CD4-positive, alpha-beta T cell treated with Interleukin-6 at 100 ng/mL for 8 hours (primary cell): ENCODE measurements around the gene CD68.
A peak's percentile ranks its signal among the peaks of the same experiment; 100 is the strongest.
"Not testable (repeated sequence)": the region's sequence is repeated elsewhere in the genome, so short reads cannot be mapped to it uniquely, and the experiment has no call there.

Experiments used
- DNase-seq: peaks from one replicate; pipeline ENCODE4 v3.0.0-alpha.2; 2020; ENCODE audit warnings: mixed read lengths, low spot score

Gene CD68

DNA sequence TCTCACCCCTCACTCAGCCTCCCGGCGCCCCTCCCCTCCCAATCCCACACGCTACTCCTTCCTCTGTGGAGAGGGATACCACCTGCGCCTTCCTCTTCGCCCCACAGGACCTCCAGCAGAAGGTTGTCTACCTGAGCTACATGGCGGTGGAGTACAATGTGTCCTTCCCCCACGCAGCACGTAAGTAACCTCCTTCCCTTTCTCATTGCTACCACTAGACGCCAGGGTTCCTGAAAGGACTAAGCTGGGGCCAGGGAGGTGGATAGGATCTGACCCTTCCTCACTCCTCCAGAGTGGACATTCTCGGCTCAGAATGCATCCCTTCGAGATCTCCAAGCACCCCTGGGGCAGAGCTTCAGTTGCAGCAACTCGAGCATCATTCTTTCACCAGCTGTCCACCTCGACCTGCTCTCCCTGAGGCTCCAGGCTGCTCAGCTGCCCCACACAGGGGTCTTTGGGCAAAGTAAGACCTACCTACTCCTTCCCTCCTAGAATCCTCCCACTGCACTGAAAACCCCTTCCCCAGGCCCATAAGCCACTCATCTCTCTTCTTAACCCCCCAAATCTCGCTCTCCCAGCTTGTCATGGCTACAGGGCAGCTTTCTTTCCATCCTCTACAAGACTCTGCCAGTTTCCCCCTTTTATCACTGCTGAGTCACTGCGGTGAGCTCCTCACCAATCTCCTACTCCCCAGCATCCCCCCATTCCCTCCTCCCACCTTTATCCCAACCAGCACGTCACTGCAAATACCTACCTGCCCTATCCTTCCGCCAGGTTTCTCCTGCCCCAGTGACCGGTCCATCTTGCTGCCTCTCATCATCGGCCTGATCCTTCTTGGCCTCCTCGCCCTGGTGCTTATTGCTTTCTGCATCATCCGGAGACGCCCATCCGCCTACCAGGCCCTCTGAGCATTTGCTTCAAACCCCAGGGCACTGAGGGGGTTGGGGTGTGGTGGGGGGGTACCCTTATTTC lies 1.5 kb downstream of the CD68 start:
- DNase-seq, result no peak

DNA sequence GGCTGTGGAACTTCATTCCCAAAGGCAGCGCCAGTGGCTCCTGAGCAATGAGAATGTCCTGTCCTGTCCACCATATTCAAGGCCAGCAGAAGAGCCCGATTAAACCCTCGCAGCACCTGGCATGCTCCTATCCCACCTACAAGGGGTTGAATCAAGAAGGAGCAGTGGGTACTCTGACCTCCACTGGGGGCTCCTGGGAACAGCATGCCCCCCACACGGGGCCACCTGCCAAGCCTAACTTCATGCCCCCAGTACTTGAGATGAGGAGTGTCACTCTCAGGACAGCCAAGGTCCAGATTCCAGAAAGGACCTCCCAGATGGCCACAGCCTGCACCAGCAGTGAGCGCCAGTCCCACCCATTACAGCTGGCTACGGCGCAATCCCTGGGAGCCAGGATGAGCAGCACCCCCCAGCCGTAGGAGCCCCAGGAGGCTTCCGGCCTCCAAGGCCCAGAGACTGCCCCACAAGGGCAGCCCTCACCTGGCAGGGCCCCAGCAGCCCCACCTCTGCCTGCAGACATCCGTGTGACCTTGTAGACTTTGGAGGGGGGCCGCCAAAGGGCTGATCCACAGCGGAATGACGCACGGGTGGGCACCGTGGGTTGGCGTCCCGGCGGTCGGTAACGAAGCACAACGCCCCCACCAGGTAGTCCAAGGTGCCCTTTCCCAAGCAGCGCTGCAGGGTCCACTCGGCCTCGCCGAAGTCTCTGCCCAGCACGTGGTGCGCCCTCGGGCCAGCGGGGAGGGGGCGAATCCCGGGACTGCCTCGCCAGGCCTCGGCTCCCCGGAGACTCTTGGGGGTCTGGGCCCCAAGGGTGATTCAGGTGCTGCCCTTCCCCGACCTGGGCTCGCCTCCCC lies 3.2 kb downstream of the CD68 start:
- no peak for DNase-seq

DNA sequence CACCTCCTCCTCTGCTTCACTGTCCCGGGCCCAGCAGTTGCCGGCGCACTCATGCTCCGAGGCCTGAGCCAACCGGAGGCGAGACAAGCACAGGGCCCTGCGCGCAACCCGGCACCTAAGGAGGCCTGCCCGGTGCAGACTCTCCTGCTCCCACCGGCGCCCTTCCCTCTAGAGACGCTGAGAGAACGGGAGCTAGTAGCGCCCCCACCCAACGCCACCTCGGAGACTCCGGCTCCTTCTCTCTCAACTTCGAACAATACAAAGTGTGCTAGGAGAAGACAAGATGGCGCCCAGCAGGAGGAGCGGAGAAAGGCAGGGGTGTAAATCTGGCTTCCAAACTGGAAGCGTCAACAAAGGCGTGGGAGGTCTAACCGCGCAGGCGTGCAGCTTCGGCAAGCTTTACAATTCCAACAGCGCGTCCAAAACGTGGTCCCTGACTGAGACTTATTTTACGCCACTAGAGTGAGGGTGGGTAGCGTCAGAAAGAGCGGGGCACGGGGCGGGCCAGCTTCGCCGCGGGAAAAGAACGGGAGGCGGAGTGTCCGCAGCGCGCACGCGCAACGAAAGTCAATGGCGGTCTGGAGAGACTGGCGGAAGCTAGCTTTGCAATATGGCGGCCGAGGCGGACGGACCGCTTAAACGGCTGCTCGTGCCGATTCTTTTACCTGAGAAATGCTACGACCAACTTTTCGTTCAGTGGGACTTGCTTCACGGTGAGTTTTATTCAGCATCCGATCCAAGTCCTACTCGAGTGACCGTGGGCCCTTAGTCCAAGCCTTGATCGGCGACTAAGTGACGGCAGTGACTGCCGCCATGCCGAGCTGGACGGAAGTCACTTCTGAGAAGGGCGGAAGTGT lies 4.0 kb downstream of the CD68 start, which contains the start of gene MPDU1:
Gene MPDU1, plus strand, starts transcription at position 600 of the 857 bp plus-strand sequence. Its CDS starts 11 bp downstream, at position 611.
- DNase-seq, result peak; percentile 95

DNA sequence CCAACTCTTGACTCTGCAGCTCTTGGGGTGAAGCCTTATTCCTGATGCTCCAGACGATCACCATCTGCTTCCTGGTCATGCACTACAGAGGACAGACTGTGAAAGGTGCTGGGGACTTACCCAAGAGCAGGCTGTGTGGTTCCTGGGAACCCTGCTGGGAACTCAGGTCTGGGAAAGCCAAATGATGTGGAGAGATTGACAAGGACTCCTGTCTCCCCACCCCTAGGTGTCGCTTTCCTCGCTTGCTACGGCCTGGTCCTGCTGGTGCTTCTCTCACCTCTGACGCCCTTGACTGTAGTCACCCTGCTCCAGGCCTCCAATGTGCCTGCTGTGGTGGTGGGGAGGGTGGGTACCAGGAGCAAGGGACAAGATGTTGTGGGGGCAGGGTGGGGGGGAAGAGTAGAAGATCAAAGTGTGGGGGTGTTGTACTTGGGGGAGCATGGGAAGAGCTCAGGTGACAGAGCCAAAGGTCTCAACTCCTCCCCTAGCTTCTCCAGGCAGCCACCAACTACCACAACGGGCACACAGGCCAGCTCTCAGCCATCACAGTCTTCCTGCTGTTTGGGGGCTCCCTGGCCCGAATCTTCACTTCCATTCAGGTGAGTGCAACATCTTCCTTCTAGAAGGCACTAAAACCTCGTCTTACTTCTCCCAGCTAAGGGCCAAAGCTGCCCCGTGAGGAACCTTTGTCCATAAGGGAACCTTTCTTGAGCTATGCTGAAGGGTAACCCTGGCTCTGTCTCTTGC lies 7.4 kb downstream of the CD68 start:
- no peak for DNase-seq

DNA sequence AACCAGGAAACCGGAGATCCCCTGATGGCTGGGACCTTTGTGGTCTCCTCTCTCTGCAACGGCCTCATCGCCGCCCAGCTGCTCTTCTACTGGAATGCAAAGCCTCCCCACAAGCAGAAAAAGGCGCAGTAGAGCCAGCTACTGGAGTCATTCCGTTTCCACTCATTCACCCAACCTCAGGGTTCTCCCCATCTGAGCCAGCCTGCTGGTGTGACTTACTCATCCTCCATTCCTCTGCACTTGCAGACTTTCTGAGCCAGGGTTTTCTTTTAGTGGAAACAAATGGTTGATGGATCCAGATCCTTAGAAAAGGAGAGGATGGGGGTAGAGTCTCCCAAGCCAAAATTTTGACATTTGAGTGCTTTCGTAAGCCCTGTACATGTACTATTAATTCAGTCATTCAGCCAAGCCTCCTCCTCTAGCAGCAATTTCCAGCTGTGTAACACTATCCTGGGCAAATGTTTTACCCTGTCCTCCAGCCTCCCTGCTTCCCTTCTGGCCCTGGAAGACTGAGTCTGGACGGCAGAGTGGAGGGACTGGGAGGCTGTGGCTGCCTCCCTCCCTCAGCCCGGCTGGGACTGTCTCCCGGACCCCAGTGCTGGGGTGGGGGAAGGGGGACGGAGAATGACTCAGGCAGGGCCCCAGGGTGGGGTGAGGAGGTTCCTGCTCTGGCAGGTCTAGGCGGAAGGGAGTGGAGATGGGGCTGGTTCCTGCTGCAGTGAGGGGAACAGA lies 8.1 kb downstream of the CD68 start:
- DNase-seq, result no peak

DNA sequence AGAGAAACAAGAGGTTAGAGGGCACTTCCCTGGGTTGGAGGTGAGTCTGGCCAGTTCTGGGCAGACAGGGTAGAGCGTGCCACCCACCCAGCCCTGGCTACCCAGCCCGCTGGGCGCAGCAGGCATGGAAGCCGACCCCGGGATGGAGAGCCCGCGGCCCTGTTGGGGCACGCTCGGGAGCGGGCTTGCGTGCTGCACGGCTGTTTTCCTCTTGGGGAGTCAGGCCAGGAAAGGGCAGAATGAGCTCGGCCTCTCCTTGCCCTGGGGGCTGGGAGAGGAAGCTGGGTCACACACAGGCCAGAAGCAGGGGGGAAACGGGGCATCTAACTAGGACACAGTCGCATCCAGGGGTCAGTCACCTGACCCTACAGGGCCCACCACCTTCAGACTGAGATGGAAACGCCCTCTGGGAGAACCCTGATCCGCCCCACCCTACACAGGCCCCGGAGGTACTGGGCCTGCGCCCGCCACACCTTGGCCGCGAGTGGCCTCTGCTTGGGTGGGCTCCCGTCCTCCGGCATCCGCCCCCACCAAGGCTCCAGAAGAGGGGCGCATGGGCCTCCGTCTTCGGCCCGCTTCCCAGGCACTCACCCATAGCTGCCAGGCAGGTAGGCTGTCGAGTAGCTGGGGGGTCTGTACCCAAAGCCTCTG lies 9.2 kb downstream of the CD68 start:
- no peak for DNase-seq

DNA sequence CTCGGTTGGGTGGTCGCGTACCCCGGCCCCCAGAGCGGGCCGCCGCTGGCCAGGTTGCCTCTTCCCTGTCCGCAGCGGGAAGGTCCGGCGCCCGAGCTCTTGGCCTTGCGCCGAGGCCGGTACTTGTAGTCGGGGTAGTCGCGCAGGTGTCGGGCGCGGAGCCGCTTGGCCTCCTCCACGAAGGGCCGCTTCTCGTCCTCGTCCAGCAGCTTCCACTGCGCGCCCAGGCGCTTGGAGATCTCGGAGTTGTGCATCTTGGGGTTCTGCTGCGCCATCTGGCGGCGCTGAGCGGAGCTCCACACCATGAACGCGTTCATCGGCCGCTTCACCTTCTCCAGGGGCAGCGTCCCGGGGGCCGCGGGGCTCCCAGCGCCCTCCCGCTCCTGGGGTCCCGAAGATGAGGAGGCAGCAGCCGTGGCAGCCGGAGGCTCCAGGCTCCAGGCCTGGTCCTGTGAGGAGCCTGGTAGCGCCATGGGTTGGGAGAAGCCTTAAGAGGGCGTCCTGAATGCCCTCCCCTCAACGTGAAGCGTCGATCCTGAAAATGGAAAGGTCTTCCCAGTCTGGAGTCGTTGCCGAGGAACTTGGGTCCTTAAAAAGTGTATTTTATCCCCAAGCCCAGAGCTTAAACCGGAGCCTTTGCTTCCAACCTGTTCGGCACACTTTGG lies 9.9 kb downstream of the CD68 start:
- DNase-seq, result peak; percentile 63

DNA sequence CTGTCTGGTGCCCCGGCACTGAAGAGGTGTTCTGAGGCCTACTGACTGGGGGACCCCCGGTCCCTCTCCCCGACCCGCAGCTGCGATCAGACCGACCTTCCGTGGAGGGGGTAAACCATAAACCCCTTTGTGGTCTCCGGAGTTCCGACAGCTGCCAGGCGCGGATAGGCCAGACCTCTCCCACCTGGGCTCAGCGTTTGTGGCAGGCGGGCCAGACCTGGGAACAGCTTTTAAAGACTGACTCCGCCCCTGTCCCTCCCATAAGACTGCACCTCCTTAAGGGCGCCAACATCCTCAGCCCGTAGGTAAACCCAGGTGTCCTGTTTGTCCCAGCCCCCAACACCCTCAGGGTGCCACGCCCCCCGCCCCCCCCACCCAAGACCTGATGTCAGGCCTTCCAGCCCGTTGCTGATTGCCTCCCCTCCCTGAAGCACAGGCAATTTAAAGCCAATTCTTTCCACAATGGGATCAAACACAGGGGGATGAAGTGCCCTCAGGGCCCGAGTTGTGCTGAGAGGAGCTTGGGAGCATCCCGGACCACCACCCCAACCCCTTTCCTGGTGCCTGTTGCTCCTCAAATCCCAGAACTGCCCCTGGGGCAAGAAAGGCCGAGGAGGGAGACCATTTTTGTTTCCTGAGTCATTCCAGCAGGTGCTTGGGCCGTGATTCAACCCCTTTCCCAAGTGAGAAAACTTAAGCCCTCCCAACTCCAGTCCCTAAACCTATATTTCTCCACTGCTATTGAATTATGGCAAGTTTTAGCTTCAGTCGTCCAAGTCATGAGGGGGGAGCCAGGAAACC lies 10.7 kb downstream of the CD68 start, which contains the start of gene SOX15:
Gene SOX15, minus strand, starts transcription at position 204 of the 801 bp plus-strand sequence. CDS start 418 bp downstream, outside the sequence.
- DNase-seq, result no peak

DNA sequence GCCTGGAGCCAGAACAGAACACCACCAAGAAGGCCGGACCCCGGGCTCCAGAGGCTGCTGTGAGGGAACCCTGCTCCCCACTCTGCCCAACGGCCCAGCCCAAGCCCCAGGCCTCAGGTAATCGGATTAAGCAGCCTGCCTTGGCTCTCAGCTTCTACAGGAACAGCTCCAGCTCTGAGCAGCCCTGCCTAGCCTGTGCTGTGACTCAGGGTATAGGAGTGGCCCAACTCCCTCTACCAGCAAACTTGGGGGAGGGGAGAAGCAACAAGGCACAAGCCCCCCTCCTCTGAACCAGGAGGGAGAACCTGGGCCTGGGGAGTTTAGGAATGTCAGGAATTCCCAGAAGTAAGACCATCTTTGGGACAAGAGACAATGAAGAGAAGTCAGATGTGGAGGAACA lies 11.3 kb downstream of the CD68 start:
- no peak for DNase-seq

DNA sequence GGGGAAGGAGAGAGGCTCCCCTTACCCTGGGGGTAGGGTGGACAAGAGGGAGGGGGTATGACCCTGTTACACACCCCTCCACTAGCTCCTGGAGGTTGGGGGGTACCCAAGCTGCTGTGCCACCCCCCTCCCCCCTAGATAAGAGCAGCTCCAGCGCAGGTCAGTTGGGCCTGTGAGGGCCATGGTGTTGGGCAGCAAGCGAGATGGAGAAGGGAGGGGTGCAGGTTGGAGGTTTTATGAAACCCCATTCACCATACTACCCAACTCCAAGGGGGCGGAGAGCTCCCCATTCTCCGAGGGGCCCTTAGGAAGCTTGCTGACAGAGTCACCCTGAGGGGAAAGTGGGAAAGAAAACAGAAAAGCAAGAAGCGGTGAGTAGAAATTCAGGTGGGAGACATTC lies 12.2 kb downstream of the CD68 start:
- DNase-seq, result no peak

DNA sequence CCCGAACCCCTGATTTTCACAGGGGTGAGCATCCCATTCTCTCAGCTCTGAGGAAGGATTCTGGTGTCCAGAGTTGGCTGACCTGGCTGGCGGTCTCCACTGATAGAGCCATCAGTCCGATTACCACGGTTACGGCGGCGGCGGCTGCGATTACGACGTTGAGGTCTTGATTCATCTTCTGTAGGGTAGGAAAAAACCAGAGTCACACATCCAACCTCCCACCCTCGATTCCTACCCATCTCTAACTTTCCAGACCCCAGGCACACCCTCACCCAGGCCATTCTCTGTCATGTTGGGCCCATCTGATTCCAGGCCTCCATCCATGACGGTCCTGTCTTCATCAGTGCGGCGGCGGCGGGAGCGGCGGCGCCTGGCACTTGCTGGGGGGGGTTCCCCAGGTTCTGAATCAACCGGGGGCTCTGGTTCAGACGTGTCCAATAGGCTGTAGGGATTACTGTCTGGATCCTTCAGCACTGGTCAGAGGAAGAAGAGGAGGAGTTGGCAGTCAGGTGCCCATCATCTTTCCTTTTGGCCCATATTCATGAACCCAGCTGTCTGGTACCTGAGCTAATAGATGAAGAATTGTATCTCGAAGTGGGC lies 13.1 kb downstream of the CD68 start:
- DNase-seq, result no peak

DNA sequence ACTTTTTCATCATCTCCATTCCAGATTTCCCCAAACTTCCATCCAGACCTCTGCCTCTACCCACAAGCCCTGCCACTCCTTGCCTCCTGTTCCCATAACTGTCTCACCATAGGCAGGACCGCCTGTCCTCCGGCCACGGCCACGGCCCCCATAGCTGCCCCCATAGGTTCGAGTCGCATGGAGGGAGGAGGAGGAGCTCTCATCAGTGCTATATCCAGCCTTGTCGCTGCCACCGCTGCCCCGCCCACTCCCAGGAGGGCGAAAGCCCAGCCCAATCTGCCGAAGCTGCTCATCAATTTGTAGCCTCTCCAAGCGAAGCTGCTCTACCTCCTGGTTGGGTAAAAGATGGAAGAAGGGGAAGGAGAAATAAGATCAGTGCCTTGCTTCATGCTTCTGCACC lies 13.9 kb downstream of the CD68 start:
- no peak for DNase-seq

DNA sequence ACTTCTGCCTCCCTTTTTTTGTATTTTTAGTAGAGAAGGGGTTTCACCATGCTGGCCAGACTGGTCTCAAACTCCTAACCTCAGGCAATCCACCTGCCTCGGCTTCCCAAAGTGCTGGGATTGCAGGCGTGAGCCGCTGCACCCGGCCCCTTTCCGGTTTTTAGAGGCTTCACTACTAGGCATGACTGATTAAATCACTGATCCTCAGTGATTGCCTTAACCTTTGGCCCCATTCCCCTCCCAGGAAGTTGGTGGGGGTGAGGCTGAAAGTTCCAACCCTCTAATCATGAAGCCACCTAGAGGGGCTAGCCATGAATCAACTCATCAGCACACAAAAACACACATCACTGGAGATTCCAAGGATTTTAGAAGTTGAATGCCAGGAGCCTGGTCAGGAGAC lies 18.1 kb downstream of the CD68 start:
- not testable (repeated sequence) for DNase-seq

DNA sequence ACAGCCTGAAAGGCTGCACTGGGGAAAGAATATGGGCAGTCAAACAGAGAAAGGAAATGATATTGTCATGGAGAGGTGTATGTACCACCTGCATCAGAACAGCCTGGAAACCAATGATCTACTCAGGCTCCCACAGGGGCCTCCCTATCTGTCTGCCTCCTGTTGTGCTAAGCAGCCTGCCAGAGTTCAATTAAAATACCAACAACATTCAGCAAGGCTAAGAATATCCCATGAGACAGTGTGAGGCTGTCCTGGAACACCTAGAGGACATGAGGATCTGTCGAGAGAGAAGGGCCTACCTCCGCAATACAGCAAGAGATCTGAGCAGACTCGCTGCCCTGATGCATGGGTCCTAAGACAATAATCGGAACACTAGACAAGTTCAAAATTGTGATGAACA lies 26.8 kb downstream of the CD68 start:
- no peak for DNase-seq

DNA sequence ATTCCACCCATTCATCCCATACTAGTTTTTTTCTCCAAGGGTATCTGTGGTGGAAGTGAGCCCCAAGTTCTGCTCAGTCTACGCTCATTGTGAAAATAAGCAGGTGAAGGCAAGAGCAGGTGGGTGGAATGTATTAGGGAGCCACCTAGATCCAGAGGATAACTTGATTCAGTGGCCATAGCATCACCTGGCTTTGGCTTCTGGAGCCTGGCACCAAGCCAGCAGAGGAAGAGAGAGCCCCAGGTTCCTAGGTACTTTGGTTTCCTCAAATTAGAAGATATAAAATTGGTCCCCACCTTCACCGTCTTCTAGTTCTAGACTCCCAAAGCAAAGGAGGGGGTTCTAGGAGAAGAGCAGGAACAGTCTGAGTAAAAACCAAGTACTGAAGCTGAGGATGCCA lies 31.2 kb downstream of the CD68 start:
- no peak for DNase-seq

DNA sequence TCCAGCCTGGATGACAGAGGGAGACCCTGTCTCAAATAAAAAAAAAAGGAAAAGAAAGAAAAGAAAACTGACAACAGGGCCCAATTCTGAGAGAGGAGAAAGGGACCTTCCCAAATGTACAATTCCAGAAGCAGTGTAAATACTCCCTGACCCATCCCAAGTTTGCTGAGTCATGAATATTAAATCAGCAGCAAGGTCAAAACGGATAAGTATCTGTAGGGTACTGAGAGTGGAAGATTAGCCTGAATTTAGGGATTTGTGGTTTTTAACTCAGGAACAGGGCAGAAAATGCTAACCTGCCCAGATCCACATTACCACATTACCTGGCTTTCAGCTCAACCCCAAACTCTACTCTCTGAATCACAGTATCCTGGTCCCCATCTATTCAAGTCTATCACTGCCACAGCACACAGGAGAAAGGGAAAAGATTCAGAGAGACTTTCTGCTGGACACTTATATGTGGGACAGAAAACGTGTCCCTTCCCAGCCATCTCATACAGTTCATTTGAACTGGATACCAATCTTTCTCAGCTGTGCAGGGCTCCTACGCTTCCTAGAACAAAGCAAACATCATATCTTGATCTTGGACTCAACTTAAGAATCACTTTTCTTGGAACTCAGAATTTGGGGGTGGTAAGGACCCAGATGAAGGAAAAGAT lies 32.3 kb downstream of the CD68 start:
- no peak for DNase-seq

DNA sequence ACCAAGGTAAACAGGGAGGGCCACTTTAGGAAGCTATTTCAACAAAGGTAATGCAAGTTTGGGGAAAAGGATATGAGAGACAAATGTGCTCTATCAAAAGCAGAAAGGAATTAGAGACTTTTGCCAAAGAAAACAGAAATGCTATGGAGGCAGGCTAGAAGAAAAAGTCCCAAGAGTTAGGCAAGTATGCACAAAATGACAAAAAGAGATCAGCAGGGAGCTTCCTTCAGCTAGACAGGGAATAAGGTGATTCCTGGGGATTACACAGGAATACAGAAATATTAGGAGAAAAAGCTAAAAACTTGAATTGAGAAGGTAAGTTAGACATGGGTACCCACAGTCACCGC lies 32.8 kb downstream of the CD68 start:
- no peak for DNase-seq
